Astrocyte (in vitro differentiated cells and primary cell): ENCODE results near the gene HDAC11. TPM values are rescaled to one million over a fixed set of nuclear protein-coding genes. Genes with fewer than 3 reads are reported as not detected.

Experiments
- DNase-seq: peaks from one replicate; pipeline ENCODE4 v3.0.0-alpha.2; 2010; ENCODE audit warnings: low read depth
- FAIRE-seq: peaks from 2 replicates; lab custom pipeline; 2011; peaks lifted over from hg19 to GRCh38; lab: Jason Lieb, UNC
- H2AFZ ChIP-seq: 2 replicates; pipeline ENCODE4 v1.6.0; 2012; ENCODE audit warnings: low read depth, low read length, inconsistent platforms
- H3K27ac ChIP-seq: 2 replicates; pipeline ENCODE4 v1.5.1; 2011; ENCODE audit warnings: low read depth, low read length, inconsistent platforms
- H3K27me3 ChIP-seq: 2 replicates; pipeline ENCODE4 v1.6.0; 2011; ENCODE audit warnings: low read length, inconsistent platforms; ENCODE audit not compliant: insufficient read depth
- H3K36me3 ChIP-seq: 2 replicates; pipeline ENCODE4 v1.5.1; 2011; ENCODE audit warnings: low read length, inconsistent platforms; ENCODE audit not compliant: insufficient read depth
- H3K4me1 ChIP-seq: 2 replicates; pipeline ENCODE4 v1.5.1; 2011; ENCODE audit warnings: low read length, inconsistent platforms; ENCODE audit not compliant: insufficient read depth
- H3K4me2 ChIP-seq: 2 replicates; pipeline ENCODE4 v1.6.0; 2012; ENCODE audit warnings: low read length, inconsistent platforms
- H3K4me3 ChIP-seq: 2 replicates; pipeline ENCODE4 v1.5.1; 2011; ENCODE audit warnings: low read depth, mild to moderate bottlenecking, low read length, inconsistent platforms; ENCODE audit not compliant: insufficient read depth
- H3K79me2 ChIP-seq: 2 replicates; pipeline ENCODE4 v1.6.0; 2012; ENCODE audit warnings: mild to moderate bottlenecking, low read length, inconsistent platforms; ENCODE audit not compliant: insufficient read depth
- H3K9ac ChIP-seq: 2 replicates; pipeline ENCODE4 v1.6.0; 2012; ENCODE audit warnings: mild to moderate bottlenecking, low read length, inconsistent platforms
- H3K9me3 ChIP-seq: 2 replicates; pipeline ENCODE4 v1.5.1; 2012; ENCODE audit warnings: low read depth, mild to moderate bottlenecking, low read length, inconsistent platforms; ENCODE audit not compliant: insufficient read depth
- H4K20me1 ChIP-seq: 2 replicates; pipeline ENCODE4 v1.6.0; 2012; ENCODE audit warnings: low read length, inconsistent platforms; ENCODE audit not compliant: insufficient read depth
- H3K27ac Mint-ChIP-seq: one replicate; pipeline ENCODE4 v1.8.0; 2021; ENCODE audit warnings: mild to moderate bottlenecking, mixed read lengths; ENCODE audit not compliant: unreplicated experiment
- H3K27me3 Mint-ChIP-seq: one replicate; pipeline ENCODE4 v1.8.0; 2021; ENCODE audit warnings: low read depth, mixed read lengths; ENCODE audit not compliant: unreplicated experiment
- H3K36me3 Mint-ChIP-seq: one replicate; pipeline ENCODE4 v1.8.0; 2021; ENCODE audit warnings: low read depth, mixed read lengths; ENCODE audit not compliant: unreplicated experiment
- H3K4me1 Mint-ChIP-seq: one replicate; pipeline ENCODE4 v1.8.0; 2021; ENCODE audit warnings: low read depth, mixed read lengths; ENCODE audit not compliant: unreplicated experiment
- H3K4me3 Mint-ChIP-seq: one replicate; pipeline ENCODE4 v1.8.0; 2021; ENCODE audit warnings: mild to moderate bottlenecking, moderate library complexity, mixed read lengths; ENCODE audit not compliant: unreplicated experiment
- H3K9me3 Mint-ChIP-seq: one replicate; pipeline ENCODE4 v1.8.0; 2021; ENCODE audit warnings: mild to moderate bottlenecking, mixed read lengths; ENCODE audit not compliant: unreplicated experiment
- EZH2 ChIP-seq: IDR thresholded peaks from 2 replicates; pipeline ENCODE4 v1.6.1; 2012; ENCODE audit warnings: mild to moderate bottlenecking, low read length, inconsistent platforms; ENCODE audit not compliant: insufficient read depth
- total RNA-seq: library from RNA; stranded (reverse); gene quantifications from 2 replicates; pipeline ENCODE4 v1.2.1, GENCODE V29; 2021
- TF ChIP-seq, protein P1 (sequence below): IDR thresholded peaks from 2 replicates; pipeline ENCODE4 v1.5.1; 2011; ENCODE audit warnings: low read depth, mild to moderate bottlenecking, inconsistent platforms, low read length, moderate library complexity; ENCODE audit not compliant: insufficient read depth

The HDAC11 gene
- total RNA-seq, 1 donor from 2014 or later: 8.6 TPM

DNA sequence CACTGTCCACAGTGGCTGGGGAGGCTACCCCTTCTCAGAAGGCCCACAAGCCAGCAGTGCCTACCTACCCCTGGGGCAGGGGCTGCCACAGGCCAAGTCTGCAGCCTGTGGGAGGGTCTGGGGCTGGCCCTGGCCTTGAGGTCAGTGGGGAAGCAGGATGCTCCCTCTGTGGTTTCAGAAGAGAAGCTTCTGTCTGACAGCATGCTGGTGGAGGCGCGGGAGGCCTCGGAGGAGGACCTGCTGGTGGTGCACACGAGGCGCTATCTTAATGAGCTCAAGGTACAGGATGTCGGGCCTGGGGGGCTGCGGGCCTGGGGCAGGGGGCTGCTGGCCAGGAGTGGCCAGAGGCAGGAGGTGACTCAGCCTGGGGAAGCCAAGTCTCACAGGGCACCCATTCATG, 3.2 kb downstream of the HDAC11 start:
- H3K27ac Mint-ChIP-seq: no peak overlapping the region
- peaks cover 7% of the 10 kb centered on the region for H3K27me3 Mint-ChIP-seq

DNA sequence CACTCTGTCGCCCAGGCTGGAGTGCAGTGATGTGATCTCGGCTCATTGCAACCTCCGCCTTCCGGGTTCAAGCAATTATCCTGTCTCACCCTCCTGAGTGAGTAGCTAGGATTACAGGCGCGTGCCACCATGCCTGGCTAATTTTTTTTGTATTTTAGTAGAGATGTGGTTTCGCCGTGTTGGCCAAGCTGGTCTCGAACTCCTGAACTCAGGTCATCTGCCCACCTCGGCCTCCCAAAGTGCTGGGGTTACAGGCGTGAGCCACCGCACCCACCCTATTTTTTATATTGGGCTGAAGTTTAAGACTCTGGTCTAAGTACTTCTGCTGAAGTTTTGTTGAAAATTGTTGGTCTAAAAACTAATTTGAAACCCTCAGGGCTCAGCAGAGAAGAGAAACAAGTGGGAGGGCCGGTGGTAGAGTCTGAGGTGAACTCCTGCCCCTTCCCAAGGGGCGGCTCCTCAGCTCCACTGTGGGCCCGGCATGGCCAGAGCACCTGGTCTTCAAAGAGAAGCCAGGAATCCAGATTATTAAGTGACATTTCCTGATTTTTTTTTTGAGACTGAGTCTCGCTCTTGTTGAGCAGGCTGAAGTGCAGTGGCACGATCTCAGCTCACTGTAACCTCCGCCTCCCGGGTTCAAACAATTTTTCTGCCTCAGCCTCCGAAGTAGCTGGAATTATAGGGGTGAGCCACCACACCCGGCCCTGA, 4.0 kb downstream of the HDAC11 start:
- no peak overlapping the region for H3K27ac Mint-ChIP-seq

More for the DNA sequence above, 3.2 kb downstream of the HDAC11 start:
- Mint-ChIP-seq H3K4me3 (no peak overlapping the region), H3K36me3 (peaks cover 9% of the 10 kb centered on the region), H3K4me1 (peaks cover 15% of the 10 kb centered on the region), H3K9me3 (no peaks in the 10 kb centered on the region)
- no peaks in the 10 kb centered on the region for H3K9me3 ChIP-seq
- no peak overlapping the region for H3K4me2 ChIP-seq
- no peaks in the 10 kb centered on the region for H3K27me3 ChIP-seq
- H3K4me3 ChIP-seq: no peak overlapping the region
- TF ChIP-seq, protein P1, sequence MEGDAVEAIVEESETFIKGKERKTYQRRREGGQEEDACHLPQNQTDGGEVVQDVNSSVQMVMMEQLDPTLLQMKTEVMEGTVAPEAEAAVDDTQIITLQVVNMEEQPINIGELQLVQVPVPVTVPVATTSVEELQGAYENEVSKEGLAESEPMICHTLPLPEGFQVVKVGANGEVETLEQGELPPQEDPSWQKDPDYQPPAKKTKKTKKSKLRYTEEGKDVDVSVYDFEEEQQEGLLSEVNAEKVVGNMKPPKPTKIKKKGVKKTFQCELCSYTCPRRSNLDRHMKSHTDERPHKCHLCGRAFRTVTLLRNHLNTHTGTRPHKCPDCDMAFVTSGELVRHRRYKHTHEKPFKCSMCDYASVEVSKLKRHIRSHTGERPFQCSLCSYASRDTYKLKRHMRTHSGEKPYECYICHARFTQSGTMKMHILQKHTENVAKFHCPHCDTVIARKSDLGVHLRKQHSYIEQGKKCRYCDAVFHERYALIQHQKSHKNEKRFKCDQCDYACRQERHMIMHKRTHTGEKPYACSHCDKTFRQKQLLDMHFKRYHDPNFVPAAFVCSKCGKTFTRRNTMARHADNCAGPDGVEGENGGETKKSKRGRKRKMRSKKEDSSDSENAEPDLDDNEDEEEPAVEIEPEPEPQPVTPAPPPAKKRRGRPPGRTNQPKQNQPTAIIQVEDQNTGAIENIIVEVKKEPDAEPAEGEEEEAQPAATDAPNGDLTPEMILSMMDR: no peak
- TF ChIP-seq EZH2: no peak
- no peak for FAIRE-seq
- H2AFZ ChIP-seq: no peak overlapping the region
- H3K27ac ChIP-seq: no peak overlapping the region
- DNase-seq: no peak
- H4K20me1 ChIP-seq: no peaks in the 10 kb centered on the region
- H3K4me1 ChIP-seq: peaks cover 20% of the 10 kb centered on the region
- H3K79me2 ChIP-seq: no peaks in the 10 kb centered on the region
- no peaks in the 10 kb centered on the region for H3K36me3 ChIP-seq
- H3K9ac ChIP-seq: no peak overlapping the region

More for the DNA sequence above, 4.0 kb downstream of the HDAC11 start:
- no peaks in the 10 kb centered on the region for H3K79me2 ChIP-seq
- Mint-ChIP-seq H3K4me3 (no peak overlapping the region), H3K4me1 (peaks cover 11% of the 10 kb centered on the region), H3K27me3 (peaks cover 7% of the 10 kb centered on the region), H3K9me3 (no peaks in the 10 kb centered on the region), H3K36me3 (peaks cover 9% of the 10 kb centered on the region)
- no peaks in the 10 kb centered on the region for H3K36me3 ChIP-seq
- FAIRE-seq (no peak), DNase-seq (no peak)
- no peak overlapping the region for H2AFZ ChIP-seq
- no peak overlapping the region for H3K4me3 ChIP-seq
- no peaks in the 10 kb centered on the region for H4K20me1 ChIP-seq
- H3K4me1 ChIP-seq: peaks cover 20% of the 10 kb centered on the region
- H3K27me3 ChIP-seq: no peaks in the 10 kb centered on the region
- no peak overlapping the region for H3K27ac ChIP-seq
- no peaks in the 10 kb centered on the region for H3K9me3 ChIP-seq
- no peak overlapping the region for H3K9ac ChIP-seq
- TF ChIP-seq, protein P1: no peak
- no peak for TF ChIP-seq EZH2
- no peak overlapping the region for H3K4me2 ChIP-seq
